GM19351 (cell line): ENCODE measurements around the gene TCF21.
"Not testable (repeated sequence)": the region's sequence is repeated elsewhere in the genome, so short reads cannot be mapped to it uniquely, and the experiment has no call there.

ENCODE experiments used
- ATAC-seq: cut with Tn5 transposase; IDR thresholded peaks from one replicate; pipeline ENCODE4 v1.9.1; 2021; ENCODE audit warnings: mild to moderate bottlenecking, moderate library complexity; ENCODE audit not compliant: unreplicated experiment

The TCF21 gene

DNA sequence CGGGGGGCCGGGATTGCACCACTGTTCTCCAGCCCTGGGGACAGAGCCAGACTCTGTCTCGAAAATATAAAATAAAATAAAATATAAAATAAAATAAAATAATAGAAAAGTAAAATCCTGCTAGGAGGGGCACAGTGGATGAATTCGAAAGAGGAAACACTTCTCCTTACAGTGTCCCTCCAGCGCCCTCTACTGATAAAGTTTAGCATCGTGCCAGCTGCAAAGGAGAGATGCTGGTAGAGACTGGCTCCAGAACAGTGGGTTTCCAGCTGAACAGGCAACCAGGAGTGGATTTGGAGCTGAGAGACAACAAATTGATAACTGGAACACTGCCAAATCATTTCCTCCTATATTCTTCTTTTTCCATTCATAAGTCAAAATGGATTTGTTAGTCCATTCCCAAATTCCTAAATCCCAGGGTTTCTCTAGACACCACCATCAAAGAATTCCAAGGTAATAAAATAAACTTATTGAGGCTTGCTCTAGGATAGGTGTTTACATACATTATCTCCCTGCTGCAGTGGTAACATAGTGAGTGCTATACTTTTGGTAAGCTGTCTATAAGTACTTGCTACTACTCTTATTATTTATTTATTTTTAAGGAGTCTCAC lies 32.4 kb downstream of the TCF21 start:
- peak; percentile 64 for ATAC-seq

DNA sequence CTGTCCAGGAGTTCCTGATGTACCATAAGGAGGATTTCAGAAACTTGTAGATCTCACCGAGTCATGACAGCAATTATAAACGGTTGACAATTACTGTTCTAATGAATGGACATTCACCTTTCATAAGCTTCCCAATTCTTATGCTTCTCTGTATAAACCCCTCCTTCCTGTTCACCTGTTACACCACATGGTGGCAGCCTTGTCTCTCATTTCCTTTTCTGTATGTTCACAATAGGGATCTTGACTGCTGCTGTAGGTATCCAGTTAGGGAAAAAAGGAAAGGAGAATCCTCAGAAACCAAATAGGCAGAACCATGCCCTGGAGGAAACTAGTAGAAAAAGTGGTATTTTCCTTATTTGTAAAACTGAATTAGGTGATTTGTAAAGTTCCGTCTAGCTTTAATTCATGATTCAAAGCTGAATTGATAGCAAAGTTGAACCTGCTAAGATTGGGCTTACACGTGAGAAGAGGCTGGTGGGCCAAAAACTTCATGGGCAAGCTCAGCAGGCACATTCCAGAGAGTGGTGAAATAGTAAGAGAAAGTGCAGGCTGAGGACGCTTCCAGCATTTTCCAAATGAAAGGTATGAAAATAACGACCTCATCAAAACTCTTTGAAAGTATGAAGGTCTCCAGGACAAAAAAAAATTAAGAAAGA lies 35.2 kb downstream of the TCF21 start:
- peak; percentile 73 for ATAC-seq

- ATAC-seq: not testable (repeated sequence)
Observed at GRCh38 chr6:133931221-133931620, 42.3 kb downstream of the TCF21 start.

- not testable (repeated sequence) for ATAC-seq
Observed at GRCh38 chr6:133936352-133936751, 47.4 kb downstream of the TCF21 start.

- no peak for ATAC-seq
Observed at GRCh38 chr6:133937909-133938308, 49.0 kb downstream of the TCF21 start.

DNA sequence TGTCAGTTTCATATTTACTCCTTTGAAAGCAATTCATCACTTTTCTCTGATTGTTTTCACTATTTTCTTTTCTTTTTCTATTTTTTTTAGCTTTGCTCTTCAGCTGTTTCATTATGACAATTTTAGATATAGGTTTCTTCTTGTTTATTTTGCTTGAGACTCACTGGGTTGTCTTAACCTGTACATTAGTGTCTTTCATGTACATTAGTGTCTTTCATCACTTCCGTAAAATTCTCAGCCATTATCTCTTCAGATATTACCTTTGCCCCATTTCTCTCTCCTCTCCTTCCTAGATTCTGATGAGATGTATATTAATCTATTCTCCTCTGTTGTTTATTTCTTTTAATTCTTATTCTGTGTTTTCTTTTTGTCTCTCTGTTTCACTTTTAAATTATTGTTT lies 49.6 kb downstream of the TCF21 start:
- no peak for ATAC-seq

GRCh38 chr6:133939778-133940667 lies 51.1 kb downstream of the TCF21 start:
- no peak for ATAC-seq
